HepG2 (cell line): Measurements from ENCODE around the gene YY1. TPM values are rescaled to one million over a fixed set of nuclear protein-coding genes. Genes with fewer than 3 reads are reported as not detected.

Source experiments
- HNF4G ChIP-seq, 2 experiments: sonication (generic) in 1 of 2; formaldehyde crosslinking in 1 of 2; IDR thresholded peaks; 2 replicates each; pipeline versions ENCODE4 v1.4.0 to v1.6.1; 2011 to 2020; ENCODE audit warnings: borderline replicate concordance in 2 of 2, low read depth in 2 of 2, mild to moderate bottlenecking in 2 of 2, low read length in 1 of 2, missing genetic modification reagents in 1 of 2, moderate library complexity in 1 of 2
- JUND ChIP-seq: sonication (generic); formaldehyde crosslinking; IDR thresholded peaks from 2 replicates; pipeline ENCODE4 v1.8.0; 2022; ENCODE audit warnings: mild to moderate bottlenecking, missing genetic modification reagents
- MATR3 ChIP-seq: sonication (generic); formaldehyde crosslinking; IDR thresholded peaks from 2 replicates; pipeline ENCODE4 v1.4.0; 2020; ENCODE audit warnings: missing genetic modification reagents
- MNT ChIP-seq: fragments of 450-650 bp; IDR thresholded peaks from 2 replicates; pipeline ENCODE4 v1.6.1; 2016
- MTA3 ChIP-seq: sonication (generic); formaldehyde crosslinking; IDR thresholded peaks from 2 replicates; pipeline ENCODE4 v1.4.0; 2020; ENCODE audit warnings: missing genetic modification reagents
- NONO ChIP-seq, 2 experiments: fragments of 450-650 bp in 1 of 2; sonication (generic) in 1 of 2; formaldehyde crosslinking in 1 of 2; IDR thresholded peaks in 1 of 2; conservative IDR thresholded peaks in 1 of 2; 2 replicates each; pipeline versions ENCODE4 v1.6.1 to v1.8.0; 2017 to 2022; ENCODE audit warnings: mild to moderate bottlenecking in 1 of 2, missing genetic modification reagents in 1 of 2, moderate library complexity in 1 of 2
- RFX1 ChIP-seq: fragments of 450-650 bp; IDR thresholded peaks from 2 replicates; pipeline ENCODE4 v1.6.1; 2017
- SOX6 ChIP-seq, 2 experiments: fragments of 450-650 bp in 1 of 2; sonication (generic) in 1 of 2; formaldehyde crosslinking in 1 of 2; IDR thresholded peaks; 2 replicates each; pipeline versions ENCODE4 v1.4.0 to v1.6.1; 2017 to 2020; ENCODE audit warnings: antibody characterized with exemption in 1 of 2, mild to moderate bottlenecking in 1 of 2, missing genetic modification reagents in 1 of 2
- STAT5B ChIP-seq: sonication (generic); formaldehyde crosslinking; IDR thresholded peaks from 2 replicates; pipeline ENCODE4 v1.4.0; 2020; ENCODE audit warnings: missing genetic modification reagents
- TEAD2 ChIP-seq: sonication (generic); formaldehyde crosslinking; IDR thresholded peaks from 2 replicates; pipeline ENCODE4 v1.9.0; 2021; ENCODE audit warnings: missing genetic modification reagents
- ZBTB46 ChIP-seq: sonication (generic); formaldehyde crosslinking; IDR thresholded peaks from 2 replicates; pipeline ENCODE4 v1.4.0; 2020; ENCODE audit warnings: mild to moderate bottlenecking, missing genetic modification reagents, borderline replicate concordance
- ZKSCAN8 ChIP-seq: IDR thresholded peaks from 2 replicates; pipeline ENCODE4 v1.6.1; 2016; ENCODE audit warnings: borderline replicate concordance, missing genetic modification reagents, missing compliant biosample characterization
- ZNF558 ChIP-seq: sonication (generic); formaldehyde crosslinking; IDR thresholded peaks from 2 replicates; pipeline ENCODE4 v1.9.0; 2022; ENCODE audit warnings: mild to moderate bottlenecking, missing genetic modification reagents, borderline replicate concordance
- ZNF780A ChIP-seq: sonication (generic); formaldehyde crosslinking; IDR thresholded peaks from 2 replicates; pipeline ENCODE4 v1.8.0; 2022; ENCODE audit warnings: mild to moderate bottlenecking, missing genetic modification reagents, moderate library complexity
- polyA plus RNA-seq, 8 experiments: library from polyadenylated mRNA; depleted of rRNA in 3 of 8; stranded (reverse) in 7 of 8; unstranded in 1 of 8; fragments of >200 nt; fragmentation: Illumina TruSeq in 4 of 8; extraction: Trizol in 4 of 8; gene quantifications; 2 replicates each; pipeline versions ENCODE4 v1.2.1 to v1.2.3, GENCODE V29; 2011 to 2016; ENCODE audit warnings: low read depth in 4 of 8, missing spikeins in 1 of 8, mixed read lengths in 1 of 8; ENCODE audit not compliant: insufficient read depth in 1 of 8
- total RNA-seq, 5 experiments: library from RNA; depleted of rRNA; stranded (reverse); fragments of >200 nt; fragmentation: Illumina TruSeq; extraction: Trizol; gene quantifications; 2 replicates each; pipeline ENCODE4 v1.2.3, GENCODE V29; 2016; ENCODE audit warnings: low read depth in 1 of 5
- TF ChIP-seq, protein P1 (sequence below): sonication (generic); formaldehyde crosslinking; IDR thresholded peaks from 2 replicates; pipeline ENCODE4 v1.5.1; 2020; ENCODE audit warnings: missing genetic modification reagents, mild to moderate bottlenecking, borderline replicate concordance
- TF ChIP-seq, protein P2 (sequence below): sonication (generic); formaldehyde crosslinking; IDR thresholded peaks from 2 replicates; pipeline ENCODE4 v1.4.0; 2020; ENCODE audit warnings: missing genetic modification reagents
- TF ChIP-seq, protein P3 (sequence below): sonication (generic); formaldehyde crosslinking; IDR thresholded peaks from 2 replicates; pipeline ENCODE4 v1.5.0; 2020; ENCODE audit warnings: mild to moderate bottlenecking, low read depth, missing genetic modification reagents, borderline replicate concordance
- TF ChIP-seq, protein P4 (sequence below): sonication (generic); formaldehyde crosslinking; IDR thresholded peaks from 2 replicates; pipeline ENCODE4 v1.4.0; 2020; ENCODE audit warnings: missing genetic modification reagents, mild to moderate bottlenecking, borderline replicate concordance

The YY1 gene
- total and polyA plus RNA-seq, 2 of the 13 experiments (the other 11 are each of a cell fraction or from before 2014, with no cell fraction given): 29.4 to 68.1 TPM

GRCh38 chr14:100323121-100323941, 84.4 kb downstream of the YY1 start, which contains the start of gene SLC25A47 (continued):
- TF ChIP-seq, protein P1, sequence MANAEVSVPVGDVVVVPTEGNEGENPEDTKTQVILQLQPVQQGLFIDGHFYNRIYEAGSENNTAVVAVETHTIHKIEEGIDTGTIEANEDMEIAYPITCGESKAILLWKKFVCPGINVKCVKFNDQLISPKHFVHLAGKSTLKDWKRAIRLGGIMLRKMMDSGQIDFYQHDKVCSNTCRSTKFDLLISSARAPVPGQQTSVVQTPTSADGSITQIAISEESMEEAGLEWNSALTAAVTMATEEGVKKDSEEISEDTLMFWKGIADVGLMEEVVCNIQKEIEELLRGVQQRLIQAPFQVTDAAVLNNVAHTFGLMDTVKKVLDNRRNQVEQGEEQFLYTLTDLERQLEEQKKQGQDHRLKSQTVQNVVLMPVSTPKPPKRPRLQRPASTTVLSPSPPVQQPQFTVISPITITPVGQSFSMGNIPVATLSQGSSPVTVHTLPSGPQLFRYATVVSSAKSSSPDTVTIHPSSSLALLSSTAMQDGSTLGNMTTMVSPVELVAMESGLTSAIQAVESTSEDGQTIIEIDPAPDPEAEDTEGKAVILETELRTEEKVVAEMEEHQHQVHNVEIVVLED (CRISPR knock-in tag): no peak
- TF ChIP-seq SOX6 (IDR thresholded peaks at IDR 0.05): no peak
- no peak for TF ChIP-seq SOX6 (CRISPR knock-in tag; IDR thresholded peaks at IDR 0.05)
- TF ChIP-seq, protein P2, sequence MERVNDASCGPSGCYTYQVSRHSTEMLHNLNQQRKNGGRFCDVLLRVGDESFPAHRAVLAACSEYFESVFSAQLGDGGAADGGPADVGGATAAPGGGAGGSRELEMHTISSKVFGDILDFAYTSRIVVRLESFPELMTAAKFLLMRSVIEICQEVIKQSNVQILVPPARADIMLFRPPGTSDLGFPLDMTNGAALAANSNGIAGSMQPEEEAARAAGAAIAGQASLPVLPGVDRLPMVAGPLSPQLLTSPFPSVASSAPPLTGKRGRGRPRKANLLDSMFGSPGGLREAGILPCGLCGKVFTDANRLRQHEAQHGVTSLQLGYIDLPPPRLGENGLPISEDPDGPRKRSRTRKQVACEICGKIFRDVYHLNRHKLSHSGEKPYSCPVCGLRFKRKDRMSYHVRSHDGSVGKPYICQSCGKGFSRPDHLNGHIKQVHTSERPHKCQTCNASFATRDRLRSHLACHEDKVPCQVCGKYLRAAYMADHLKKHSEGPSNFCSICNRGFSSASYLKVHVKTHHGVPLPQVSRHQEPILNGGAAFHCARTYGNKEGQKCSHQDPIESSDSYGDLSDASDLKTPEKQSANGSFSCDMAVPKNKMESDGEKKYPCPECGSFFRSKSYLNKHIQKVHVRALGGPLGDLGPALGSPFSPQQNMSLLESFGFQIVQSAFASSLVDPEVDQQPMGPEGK (CRISPR knock-in tag): peak; percentile 54; the same call in 1 of the 2 replicates
- no peak for TF ChIP-seq NONO (IDR thresholded peaks at IDR 0.05)
- no peak for TF ChIP-seq NONO (CRISPR knock-in tag; conservative IDR thresholded peaks at IDR 0.05)
- no peak for TF ChIP-seq STAT5B (CRISPR knock-in tag)
- no peak for TF ChIP-seq MATR3 (CRISPR knock-in tag)
- TF ChIP-seq, protein P3, sequence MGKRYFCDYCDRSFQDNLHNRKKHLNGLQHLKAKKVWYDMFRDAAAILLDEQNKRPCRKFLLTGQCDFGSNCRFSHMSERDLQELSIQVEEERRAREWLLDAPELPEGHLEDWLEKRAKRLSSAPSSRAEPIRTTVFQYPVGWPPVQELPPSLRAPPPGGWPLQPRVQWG (CRISPR knock-in tag): no peak
- no peak for TF ChIP-seq JUND (CRISPR knock-in tag)
- no peak for TF ChIP-seq ZBTB46 (CRISPR knock-in tag)
- TF ChIP-seq ZNF780A (CRISPR knock-in tag): no peak
- TF ChIP-seq ZKSCAN8 (CRISPR knock-in tag): no peak
- no peak for TF ChIP-seq ZNF558
- TF ChIP-seq RFX1: no peak
- TF ChIP-seq HNF4G (IDR thresholded peaks at IDR 0.05; ENCODE audit: borderline replicate concordance, low read depth, low read length): no peak
- no peak for TF ChIP-seq HNF4G (CRISPR knock-in tag; IDR thresholded peaks at IDR 0.05; ENCODE audit: borderline replicate concordance, low read depth)
- TF ChIP-seq MTA3 (CRISPR knock-in tag): no peak
- TF ChIP-seq TEAD2 (CRISPR knock-in tag): no peak
- TF ChIP-seq MNT: no peak
- TF ChIP-seq, protein P4, sequence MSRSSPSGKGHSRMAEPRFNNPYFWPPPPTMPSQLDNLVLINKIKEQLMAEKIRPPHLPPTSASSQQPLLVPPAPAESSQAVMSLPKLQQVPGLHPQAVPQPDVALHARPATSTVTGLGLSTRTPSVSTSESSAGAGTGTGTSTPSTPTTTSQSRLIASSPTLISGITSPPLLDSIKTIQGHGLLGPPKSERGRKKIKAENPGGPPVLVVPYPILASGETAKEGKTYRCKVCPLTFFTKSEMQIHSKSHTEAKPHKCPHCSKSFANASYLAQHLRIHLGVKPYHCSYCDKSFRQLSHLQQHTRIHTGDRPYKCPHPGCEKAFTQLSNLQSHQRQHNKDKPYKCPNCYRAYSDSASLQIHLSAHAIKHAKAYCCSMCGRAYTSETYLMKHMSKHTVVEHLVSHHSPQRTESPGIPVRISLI (CRISPR knock-in tag): no peak
